ENCODE results near the gene GUCY1A2.
"Not testable (repeated sequence)": the region's sequence is repeated elsewhere in the genome, so short reads cannot be mapped to it uniquely, and the experiment has no call there.

Gene GUCY1A2

DNA sequence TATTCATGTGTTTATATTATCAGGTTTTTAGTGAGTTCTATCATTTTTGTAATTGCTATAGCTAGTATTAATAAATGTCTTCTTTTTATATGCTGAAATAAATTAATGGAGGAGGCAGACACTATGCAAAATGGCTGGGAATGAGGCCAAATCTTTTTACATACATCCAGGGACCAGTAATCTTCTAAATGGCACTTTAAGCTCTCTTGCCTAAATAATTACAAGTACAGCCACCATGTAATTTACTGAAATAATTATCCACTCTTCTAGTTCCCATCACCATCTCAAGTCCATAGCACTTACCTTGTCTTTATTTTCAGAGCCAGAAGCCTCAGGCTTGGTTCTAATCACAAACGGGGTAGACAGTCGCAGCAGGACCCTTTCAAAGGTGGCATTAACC lies 79.1 kb downstream of the GUCY1A2 start:
- no peak for DNase-seq

- no peak for DNase-seq
Observed at GRCh38 chr11:106937111-106937510, 81.2 kb downstream of the GUCY1A2 start.

GRCh38 chr11:106925245-106925644 lies 93.0 kb downstream of the GUCY1A2 start:
- no peak for DNase-seq

GRCh38 chr11:106920899-106921509 lies 97.3 kb downstream of the GUCY1A2 start:
- DNase-seq: no peak

DNA sequence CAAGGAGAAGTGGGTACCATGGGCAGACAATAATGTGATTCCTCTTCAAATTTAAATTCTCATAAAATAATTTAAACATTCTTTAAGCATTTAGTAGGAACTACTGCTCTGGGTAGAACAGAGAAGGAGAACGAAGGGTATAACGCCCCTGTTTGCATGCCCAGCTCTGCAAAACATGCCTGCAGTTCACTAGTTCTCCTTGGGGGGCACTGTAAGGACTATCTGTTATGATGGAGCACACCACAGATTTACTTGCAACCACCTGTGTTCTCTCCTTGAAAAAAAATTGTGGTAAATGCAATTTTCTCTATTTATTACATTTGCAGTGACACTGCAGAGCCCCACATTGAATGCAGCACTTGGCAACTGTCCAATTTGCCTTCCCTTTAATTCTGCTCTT lies 100.3 kb downstream of the GUCY1A2 start:
- no peak for DNase-seq

DNA sequence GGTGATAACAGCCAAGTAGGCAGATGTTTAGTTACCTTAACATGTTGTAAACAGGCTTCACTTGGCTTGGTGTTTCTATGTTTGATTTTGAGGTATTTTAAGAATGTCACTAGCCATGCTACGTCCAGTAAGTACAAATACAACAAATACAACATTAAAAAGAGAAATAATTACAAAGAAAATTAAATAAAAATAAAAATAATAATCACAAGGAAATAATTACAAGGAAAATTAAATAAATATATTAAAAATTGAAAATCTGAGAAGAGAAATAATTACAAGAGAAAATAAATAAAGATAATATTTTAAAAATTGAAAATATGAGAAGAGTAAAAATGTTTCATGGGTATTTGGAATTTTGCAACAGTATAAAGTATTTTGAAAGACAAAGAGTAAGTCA lies 103.9 kb downstream of the GUCY1A2 start:
- no peak for DNase-seq

GRCh38 chr11:106913141-106913540 lies 105.1 kb downstream of the GUCY1A2 start:
- no peak for DNase-seq

- no peak for DNase-seq
Observed at GRCh38 chr11:106904826-106905225, 113.5 kb downstream of the GUCY1A2 start.

GRCh38 chr11:106889718-106890117 lies 128.6 kb downstream of the GUCY1A2 start:
- no peak for DNase-seq

GRCh38 chr11:106888386-106888785 lies 129.9 kb downstream of the GUCY1A2 start:
- DNase-seq: no peak

DNA sequence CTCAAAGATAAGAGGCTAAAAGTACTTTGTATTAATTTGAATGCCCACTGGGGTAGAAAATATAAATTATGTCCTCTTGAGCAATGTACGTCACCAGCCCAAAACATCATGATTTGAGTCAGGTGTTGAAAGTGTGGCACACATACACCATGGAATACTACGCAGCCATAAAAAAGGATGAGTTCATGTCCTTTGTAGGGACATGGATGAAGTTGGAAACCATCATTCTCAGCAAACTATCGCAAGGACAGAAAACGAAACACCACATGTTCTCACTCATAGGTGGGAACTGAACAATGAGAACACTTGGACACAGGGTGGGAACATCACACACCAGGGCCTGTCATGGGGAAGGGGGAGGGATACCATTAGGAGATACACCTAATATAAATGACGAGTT lies 134.6 kb downstream of the GUCY1A2 start:
- not testable (repeated sequence) for DNase-seq

DNA sequence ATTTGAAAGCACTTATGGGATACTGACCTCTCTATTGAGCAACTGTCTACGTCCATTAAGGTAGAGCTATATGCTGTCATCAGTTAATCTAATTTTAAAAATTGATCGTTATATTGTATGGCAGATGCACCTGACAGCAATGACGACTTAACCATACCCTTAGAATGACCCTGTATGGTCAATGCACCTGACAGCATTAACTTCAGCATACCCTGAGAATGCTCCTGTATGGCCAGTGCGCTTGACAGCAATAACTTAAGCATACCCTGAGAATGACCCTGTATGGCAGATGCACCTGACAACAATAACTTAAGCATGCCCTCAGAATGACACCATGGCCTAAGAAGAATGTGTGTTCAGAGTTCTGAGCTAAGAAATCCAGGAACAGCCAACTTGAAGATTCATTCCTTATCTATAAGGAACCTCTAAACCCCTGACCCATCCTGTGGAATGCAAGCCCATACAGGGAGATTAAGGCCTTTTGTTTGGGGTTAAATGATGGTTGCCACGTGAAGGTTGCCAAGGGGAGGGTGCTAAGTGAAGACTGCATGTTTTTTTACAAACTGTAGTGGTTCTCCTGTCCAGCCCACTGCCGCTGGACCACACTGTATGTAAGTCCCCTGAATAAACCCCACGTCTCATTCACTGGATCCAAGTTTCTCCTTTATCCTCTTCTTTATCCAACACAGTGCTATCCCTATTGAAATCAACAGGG lies 138.3 kb downstream of the GUCY1A2 start:
- no peak for DNase-seq

- no peak for DNase-seq
Observed at GRCh38 chr11:106879029-106879428, 139.2 kb downstream of the GUCY1A2 start.

DNA sequence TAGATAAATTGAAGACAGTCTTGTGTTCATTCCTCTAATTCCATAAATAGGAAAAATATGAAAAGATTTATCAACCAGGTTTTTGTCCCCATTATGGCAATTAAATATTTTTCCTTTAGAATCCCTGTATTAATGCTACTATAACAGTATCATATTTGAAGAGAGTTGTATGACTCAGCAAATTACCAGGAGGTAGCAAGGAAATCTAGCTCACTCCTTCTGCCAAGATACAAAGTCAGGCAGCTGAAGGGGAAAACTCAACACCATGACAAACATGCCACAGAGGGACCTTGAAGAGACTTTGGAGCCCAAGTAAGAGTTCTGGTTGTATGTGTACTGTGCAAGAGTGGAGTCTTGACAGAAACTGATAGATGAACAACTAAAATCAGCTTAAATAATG lies 143.3 kb downstream of the GUCY1A2 start:
- no peak for DNase-seq

- no peak for DNase-seq
Observed at GRCh38 chr11:106872246-106872645, 146.0 kb downstream of the GUCY1A2 start.

- no peak for DNase-seq
Observed at GRCh38 chr11:106858200-106858599, 160.1 kb downstream of the GUCY1A2 start.

DNA sequence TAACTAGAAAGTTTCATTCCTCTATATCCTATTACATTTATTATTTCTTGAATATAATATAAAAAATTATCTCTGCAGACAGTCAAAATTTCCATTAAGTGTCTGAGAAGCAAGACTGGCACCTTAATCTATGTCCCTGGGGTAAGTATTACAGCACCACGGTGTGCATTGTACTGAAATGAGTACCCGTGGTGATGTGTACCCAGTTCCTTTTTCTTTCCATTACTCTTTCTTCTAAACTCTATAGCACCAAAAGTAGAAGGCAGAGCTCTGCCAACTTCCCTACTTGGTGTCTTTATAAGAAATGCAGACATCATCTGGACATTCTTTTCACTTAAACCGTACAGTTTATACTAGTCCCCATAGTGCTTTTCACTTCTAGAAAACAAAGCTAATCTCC lies 161.7 kb downstream of the GUCY1A2 start:
- DNase-seq: no peak

- no peak for DNase-seq
Observed at GRCh38 chr11:106854429-106854828, 163.8 kb downstream of the GUCY1A2 start.

DNA sequence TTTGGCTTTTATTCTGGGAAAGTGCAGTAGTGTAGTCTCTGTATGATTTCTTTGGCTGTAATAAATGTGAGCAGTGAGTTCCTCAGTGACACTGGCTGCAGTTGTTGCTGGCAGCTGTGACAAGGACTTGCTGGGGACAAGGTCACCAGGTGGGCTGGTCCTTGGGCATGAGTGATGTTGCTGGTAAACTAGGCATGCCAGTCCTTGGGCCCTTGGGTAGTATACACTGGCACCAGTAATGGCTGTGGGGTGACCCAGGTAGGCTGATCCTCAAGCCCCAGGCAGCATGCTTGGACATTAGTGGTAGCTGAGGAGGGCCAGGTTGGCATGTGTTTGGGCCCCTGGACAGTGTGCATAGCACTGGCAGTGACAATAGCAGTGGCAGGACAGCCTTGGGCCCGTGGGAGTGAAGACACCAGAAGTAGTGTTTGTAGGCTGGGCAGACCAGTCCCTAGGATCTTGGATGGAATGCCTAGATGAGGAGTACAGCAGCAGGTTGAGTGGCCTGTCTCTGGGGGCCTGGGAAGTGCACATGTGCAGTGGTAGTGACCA lies 164.3 kb downstream of the GUCY1A2 start:
- no peak for DNase-seq

DNA sequence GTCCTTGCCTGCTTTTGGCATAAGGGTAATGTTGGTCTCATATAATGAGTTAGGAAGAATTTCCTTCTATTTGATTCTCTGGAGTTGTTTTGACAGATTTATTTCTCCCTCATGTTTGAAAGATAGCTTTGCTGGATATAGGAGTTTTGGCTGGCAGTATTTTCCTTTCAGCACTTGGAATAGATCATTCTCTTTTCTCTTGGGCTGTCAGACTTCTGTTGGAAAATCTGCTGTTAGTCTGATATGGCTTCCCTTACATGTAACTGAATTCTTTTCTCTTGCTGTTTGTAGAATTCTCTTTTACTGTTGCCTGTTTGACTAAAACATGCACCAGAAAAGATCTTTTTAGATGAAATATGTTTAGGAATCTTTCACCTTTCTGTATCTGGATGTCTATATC lies 165.5 kb downstream of the GUCY1A2 start:
- DNase-seq: no peak

GRCh38 chr11:106848526-106848925 lies 169.8 kb downstream of the GUCY1A2 start:
- DNase-seq: no peak

DNA sequence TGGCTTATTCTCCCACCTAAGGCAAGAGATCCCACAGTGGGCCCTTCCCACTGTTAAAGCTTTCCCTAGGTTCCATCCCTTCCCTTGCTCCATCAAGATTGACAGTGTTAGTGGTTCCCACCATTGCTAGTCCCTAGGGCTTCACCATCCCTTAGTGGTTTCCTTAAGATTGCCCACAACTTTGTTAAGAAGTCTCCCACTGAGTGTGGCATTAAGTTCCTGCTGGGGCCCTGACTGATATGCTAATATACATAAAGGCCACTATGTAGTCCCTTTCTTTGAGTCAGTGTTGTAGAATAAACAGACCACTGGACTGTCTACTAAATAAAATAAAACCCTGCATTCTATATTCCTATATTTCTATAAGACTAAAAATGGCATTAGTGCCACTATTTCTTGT lies 176.1 kb downstream of the GUCY1A2 start:
- no peak for DNase-seq

- DNase-seq: no peak
Observed at GRCh38 chr11:106840947-106841346, 177.3 kb downstream of the GUCY1A2 start.

- DNase-seq: no peak
Observed at GRCh38 chr11:106840146-106840545, 178.1 kb downstream of the GUCY1A2 start.
